GM18519 (cell line): ENCODE data around the gene MYO5B.

Source experiments
- ATAC-seq: cut with Tn5 transposase; IDR thresholded peaks from one replicate; pipeline ENCODE4 v1.9.1; 2021; ENCODE audit warnings: mild to moderate bottlenecking, moderate library complexity; ENCODE audit not compliant: unreplicated experiment, low FRiP score

MYO5B gene

DNA sequence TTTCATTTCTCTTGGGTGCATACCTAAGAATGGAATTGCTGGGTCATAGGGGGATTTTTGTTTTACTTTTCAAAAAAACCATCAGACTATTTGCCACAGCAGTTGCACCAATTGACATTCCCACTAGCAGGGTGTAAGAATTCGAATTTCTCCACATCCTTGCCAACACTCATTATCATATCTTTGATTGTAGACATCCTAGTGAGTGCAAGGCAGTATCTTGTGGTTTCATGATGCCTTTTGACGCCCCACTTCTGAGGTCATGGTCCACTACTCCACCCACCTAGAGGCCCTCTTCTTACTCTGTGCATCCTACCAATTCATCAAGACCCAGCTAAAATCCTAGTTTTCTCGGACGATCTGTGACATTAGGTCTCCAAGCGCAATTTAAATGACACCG is 161.9 kb downstream of the MYO5B start:
- no peak for ATAC-seq

DNA sequence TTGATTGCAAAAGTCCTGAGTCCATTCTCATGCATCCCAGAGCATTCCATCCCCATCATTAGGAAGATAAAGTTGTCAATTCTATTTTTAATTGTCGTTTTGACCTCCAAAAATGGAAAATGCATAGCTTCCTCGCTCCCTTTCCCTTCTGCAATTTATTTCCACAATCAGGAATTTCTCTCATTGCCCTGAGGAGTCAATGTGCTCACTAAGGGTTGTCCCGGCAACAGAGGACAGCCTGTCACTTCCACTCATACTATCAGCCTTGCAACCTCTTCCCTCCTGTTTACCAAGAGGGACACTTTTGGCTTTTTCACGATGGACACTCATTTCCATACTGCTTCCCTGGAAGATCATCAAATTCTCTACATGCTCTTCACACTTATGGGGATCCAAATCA is 164.8 kb downstream of the MYO5B start:
- ATAC-seq = no peak

DNA sequence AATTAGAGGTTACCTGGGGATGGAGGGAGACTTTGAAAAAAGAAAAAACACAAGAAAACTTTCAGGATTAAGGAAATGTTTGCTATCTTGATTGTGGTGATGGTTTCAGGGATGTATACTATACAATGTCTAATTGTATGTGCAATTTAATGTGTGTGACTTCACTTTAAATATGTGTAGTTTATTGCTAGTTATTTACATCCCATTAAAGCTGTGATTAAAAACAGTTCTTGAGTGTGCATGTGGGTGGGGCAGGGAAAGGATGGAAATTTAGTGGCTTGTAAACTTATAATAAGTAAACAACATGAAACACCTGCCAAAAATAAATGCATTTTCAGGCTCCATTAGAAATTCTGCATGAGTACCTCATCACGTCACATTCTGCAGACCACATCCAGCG is 167.0 kb downstream of the MYO5B start:
- ATAC-seq = no peak

DNA sequence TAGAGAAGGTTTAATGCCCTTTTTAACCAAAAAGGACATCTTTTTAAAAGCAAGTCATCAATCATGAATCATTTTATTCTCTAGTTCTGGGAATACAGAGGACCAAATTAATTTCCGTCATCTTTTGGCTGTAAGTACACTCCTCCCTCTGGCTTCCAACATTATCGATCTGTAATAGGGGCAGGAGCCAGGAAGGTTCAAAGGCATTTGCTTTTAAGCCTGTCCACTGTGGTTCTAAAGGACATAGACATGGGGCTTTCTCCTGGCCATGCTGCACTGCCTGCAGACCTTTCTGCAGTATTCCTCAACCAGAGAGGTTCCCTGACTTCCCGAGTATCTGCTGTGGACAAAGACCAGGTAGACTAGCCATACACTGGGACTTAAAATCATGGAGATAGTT is 170.5 kb downstream of the MYO5B start:
- ATAC-seq = no peak

DNA sequence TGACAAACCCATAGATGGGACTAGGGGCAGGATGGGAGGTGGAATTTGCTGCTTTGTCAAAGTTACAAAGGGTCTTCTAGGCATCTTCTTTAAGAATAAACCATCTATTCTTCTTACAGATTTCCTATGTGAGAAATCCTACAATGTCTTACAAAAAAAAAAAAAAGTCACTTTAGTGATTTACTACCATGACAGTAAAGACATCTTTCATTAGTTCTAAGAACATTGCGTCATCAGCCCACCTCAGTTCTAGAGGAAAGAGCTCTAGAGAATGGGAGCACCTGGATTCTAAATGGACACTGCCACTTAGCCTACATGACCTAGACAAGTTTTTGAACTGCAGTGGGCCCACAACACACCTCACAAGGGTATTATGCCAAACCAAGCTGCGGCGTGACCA is 172.0 kb downstream of the MYO5B start:
- ATAC-seq = no peak

DNA sequence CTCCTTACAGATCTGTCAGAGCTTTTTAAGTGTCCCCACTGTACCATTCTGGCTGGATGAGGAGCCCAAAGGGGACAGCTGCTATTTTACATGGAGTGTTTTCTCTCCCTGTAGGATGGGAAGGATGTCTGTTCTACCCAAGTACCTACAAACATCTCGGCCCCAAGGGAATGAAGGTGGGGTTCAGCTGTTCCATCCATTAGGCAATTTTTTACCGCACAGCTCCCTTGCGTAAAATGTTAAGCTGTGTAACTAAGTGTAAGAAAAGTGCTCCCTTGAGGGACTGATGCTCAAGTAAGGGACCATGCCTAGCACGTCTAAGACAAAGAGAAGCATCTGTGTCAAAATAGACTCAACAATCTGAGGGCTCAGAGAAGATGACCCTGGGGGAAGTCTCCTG is 180.3 kb downstream of the MYO5B start:
- ATAC-seq = no peak

DNA sequence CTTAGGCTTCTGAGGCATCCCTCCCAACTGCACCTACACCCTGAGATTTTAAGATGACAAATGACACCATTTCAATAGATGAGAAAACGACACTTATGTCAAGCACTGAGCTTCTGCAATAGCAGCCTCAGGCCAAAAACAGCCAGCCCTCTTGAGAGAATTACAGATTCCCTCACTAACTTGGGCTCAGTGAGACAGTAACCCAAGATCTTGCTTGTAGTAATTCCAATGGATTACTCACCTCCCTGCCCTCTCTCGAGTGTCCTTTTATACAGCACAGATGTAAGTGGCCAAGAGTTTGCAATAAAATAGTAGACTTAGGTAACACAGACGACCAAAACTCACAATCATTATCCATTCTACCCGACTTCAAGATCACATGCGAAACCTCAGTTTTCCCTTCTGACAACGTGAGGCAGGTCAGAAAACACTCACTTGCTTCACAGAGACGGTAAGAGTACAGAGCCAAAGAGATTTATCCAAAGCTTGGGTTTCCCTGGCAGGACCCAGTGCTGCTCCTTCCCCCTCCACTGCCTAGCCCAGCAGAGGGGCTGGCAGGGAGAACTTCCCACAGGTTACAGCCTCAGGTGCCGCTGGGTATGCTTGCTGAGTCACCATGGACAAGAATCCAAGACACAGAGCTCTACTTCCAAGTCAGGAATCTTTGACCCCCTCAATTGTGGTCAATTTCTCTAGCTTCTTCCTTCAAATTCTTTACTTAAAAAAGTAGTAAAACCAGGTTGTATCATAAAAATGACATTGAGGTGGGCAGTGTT is 181.4 kb downstream of the MYO5B start:
- ATAC-seq = no peak

DNA sequence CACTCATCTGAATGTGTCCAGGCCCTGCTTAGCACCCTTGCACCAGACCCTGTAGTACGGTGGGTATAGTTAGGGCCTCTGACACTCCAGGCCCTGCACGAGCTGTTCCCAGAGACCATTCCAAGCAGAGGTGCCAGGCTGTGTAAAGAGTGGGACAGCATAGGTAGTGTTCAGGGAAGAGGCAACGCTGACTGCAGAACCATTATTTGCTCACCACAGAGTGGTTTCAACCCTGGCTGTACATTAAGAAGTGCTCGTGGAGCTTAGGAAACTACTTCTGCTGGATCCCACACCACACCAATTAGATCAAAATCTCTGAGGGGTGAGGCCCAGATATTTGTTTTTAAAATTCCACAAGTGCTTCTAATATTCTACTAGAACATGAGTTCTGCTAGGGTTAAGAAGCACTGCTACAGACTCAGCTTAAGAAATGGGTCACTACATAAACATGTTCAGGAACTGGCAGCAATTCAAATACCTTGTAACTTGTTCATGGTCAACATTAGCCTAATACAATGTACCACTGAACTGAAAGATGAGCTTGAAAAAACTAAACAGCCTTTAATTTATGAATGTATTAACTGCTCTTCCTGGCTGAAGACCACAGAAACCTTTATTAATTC is 183.0 kb downstream of the MYO5B start:
- ATAC-seq = no peak

DNA sequence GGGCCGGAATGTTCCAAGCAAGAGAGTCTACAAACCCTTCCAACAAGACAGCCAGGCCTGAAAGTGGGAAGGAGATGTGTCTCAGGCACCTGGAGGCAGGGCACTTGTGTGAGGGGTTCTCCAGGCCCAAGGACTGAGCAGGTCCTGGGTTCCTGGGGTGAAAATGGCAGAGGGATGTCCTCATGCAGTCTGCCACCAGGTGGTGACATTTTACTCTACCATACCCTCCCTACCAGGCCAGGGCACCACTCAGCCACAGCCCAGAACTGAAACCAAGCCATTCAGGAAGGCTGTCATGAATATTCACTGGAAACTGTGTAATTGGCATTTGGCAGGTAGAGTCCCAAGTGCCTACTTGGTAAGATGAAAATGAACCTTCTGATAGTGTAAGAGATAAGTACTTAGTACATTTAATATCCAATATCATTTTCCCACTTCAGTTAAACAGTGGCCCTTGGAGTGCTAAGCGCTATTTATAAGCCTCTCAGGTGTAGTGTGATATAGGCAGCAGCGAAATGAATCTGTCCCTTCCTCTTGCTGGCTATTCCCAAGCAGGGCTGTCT is 185.1 kb downstream of the MYO5B start:
- ATAC-seq = no peak

DNA sequence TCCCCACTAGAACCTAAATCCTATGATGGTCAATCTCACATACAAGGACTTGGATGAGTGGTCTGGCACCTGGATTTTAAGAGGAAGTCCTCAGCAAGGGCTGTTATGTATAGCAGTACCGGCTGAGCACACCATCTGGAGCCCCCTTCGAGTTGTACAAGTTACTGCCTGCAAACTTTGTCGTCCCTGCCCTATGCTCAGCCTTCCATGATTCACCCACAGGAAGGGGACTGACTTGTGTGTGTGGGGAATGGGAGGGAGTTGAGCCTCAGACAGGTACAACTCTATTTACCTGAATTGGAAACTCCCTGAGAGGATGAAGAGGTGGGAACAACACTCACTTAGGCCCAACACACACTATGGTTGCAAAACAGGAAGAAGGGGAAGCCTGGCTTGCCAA is 186.6 kb downstream of the MYO5B start:
- ATAC-seq = no peak

DNA sequence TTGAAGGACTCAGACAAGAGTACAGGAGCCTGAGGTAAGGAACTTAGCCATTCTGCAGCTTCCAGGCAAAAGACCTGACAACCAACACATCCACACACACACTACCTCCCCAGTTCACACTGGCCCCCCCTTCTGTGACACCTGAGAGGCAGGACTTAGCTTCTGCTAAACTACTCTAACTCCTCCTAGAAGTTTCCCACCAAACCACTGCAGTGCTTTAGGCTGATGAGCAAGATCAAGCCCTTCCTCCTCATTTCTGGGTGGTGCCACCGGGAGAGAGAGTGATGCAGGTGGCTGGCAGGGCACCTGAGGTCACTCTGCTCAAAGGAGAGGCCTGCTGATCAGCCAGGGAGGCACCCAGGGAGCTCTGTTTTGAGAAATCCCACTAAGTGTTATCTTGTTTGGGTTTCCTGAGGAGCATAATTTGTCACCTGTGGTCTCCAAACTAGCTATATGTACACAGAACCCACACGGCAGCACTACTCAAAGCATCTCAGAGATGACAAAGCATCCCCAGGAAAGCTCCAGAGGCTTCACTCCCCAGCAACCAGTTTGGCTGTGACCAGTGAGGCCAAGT is 188.4 kb downstream of the MYO5B start:
- no peak for ATAC-seq

DNA sequence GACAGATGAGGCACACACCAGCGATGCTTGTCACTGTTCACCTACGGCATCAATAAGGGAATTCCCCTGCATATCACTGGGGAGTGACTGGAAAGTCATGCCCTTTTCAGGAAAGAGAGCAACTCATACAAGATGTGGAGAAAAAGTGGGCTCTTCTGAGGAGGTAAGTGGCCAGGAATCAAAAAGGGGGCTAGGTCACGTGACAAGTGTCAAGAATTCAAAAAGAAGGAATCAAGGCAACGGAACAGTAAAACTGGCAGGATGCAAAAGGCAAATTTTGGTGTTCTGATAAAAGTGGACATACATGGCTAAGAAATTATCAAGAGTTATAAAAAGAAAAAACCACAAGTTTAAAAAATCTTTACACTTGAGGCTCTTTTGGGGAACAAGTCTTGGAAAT is 190.9 kb downstream of the MYO5B start:
- no peak for ATAC-seq

DNA sequence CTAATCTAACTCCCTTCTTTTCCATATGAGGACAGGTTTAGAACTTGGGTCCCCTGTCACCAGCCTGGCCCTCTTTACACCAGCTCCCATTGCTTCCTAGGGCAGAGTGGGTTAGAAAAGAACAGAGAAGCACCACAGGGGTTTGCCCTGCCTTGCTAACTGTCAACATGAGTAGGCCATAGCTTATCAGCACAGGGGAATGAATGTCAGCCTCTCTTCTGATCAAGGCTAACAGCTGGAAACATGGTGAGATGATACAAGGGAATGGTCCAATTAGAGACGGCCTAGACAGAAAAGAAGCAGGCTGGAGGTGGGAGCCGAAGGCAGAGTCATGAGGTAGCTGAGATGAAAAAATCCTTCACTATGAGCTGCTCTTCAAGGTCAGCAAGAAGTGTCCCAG is 192.2 kb downstream of the MYO5B start:
- ATAC-seq = no peak

DNA sequence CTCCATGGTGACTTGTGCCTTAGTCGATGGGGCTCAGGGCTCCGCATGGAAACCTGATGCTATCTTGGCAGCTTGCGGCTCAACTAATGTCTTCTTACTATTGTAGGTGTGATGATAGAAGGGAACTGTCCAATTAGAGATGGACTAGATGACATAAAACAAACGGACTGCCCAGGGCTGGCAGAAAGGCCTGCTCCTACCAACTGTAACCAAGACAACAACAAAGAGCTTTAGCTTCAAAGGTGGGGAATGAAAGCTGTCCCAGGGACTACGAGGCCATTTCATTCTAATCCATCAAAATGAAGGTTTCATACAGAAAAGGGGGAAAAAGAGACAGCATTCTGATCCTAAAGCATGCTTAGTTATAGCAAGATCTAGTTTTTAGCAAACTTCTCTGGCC is 194.7 kb downstream of the MYO5B start:
- no peak for ATAC-seq

DNA sequence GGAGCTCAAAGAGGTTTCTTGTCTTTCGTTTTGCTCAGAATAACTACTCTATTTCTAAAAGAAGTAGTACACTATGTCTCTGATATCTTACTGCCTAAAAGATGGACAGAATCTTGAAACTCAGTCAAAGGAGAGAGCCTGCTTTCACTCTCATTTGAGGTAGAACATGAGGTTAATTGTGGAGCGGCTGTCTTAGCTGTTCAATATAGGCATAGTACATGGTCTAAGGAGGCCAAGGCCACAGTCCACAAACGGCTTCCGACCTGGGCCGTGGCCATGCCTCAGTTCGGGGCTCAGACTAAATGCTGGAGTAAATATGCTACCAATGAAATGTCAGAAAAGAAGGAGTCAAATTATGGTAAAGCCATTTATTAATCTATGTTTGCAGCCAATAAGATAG is 195.8 kb downstream of the MYO5B start:
- no peak for ATAC-seq

DNA sequence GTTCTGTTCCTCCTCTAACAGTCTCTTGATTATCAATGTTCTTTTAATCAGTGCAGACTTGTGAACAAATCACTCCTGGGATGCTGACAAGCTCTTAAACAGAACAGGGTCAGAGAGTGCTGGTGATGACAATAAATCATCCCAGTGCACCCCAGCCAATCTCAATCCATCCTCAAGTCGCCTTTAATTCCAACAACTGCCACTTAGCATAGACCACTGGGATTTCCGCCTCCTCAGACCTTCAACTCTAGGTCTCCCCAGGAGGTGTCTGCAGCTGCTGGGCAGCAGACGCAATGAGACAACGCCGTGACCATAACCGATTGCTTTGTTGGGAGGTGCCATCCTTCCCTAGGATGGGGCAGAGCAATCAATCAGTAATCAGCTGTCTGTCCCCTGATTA is 197.4 kb downstream of the MYO5B start:
- ATAC-seq = no peak

DNA sequence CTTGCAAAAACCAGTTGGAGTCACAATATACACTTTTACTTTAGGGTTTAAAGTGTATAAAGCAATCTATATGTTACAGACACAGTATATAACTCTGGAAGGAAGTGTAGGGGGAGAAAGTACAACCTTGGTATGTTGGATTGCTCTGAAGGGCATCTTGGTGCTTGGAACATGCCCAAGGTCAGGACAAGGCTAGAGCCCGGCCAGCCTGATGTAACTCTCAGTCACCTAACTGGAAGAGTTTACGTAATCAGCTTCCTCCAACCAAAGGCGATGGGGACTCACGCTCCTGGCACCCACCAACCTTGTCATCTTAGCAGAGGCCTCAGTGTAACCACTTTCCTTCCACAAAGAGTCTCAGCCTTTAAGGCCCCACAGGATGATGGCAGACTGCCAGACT is 200.5 kb downstream of the MYO5B start:
- no peak for ATAC-seq

DNA sequence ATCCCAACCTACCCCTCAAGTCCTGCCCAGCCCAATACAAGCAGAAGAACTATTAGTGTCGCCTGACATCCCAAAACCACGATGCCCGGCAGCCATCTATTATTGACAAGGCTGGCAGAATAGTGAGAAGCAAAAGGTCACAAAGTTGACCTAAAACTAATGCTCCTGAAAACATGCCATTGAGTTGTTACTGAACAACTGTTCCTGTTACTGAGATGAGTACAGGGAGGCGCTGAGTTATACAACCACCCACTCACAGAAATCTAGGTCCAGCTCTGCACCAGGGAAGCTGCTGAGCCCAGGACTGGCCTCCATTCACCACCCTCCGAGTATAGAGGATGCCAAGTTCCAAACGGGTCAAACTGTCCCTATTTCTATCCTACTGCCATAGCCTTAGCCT is 201.6 kb downstream of the MYO5B start:
- ATAC-seq = no peak

DNA sequence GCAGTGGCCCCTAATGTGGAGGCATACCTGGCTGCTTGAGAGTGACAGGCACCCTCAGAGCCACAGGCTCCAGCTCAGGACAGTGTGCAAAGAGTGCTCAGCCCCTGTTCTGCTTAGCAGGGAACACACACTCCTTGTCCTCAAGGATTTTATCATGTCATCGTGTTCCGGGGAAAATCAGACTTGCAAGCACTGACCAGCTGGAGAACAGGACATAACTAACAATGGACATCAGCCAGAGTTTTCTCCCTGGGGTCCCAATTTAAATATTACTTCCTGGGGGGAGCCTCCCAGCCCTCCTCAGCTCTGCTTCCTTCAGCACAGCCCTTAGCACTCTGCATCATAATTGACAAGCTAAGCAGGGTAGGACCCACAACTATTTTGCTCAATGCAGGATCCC is 206.2 kb downstream of the MYO5B start:
- no peak for ATAC-seq

DNA sequence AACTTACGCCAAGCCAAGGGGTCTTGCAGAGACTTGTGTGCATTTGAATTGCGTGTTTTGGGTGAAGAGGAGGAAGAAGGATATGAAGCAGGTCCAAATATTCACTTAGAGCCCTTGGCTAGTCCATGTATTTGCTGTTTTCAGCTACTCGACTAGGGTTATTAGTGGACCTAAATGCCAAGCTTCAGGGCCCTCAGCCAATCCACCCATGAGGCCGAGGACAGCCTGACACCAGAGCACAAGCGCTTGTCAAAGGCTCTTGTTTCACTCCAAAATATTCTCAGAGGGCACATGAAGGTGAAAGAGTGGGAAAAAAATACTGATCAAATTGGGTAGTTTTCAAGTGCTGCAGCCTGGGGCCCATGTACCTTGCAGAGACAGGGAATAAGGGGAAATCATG is 206.8 kb downstream of the MYO5B start:
- ATAC-seq = no peak

DNA sequence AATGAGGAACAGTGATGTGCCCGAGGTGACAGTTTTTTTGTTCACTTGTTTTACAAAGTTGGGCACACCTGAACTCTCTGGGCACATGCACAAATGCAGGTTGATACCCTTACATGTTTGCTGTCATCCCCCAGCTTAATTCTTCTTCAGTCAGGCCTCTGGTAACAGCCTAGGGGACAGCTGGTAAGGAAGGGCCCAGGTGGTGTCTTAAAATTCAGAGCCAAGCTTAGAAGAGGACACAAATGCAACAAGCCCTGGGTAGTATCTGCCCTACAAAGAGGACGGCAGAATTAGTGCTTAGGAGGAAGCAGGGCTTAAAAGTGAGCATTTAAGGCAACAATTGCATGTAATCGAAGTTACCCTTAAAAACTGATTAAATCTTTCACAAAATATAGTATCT is 209.7 kb downstream of the MYO5B start:
- ATAC-seq = no peak

DNA sequence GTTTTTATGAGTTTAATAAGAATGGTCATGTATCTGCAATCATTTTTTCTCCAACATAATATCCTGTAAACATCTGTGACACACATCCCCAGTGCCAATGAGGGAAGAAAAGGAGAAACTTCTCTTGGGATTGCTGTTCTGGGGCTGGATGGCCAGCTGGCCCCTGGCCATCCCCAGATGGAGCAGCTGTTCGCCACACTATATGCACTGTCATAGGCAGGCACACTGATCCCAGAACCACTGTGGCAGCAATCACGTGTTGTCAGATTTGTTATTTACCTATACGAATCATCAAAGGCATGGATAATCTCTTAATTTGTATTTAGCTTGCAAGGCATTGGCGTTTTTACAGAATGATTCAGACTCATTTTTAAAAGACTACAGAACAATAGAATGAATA is 214.1 kb downstream of the MYO5B start:
- ATAC-seq = no peak
